Measurements from ENCODE around the gene PLXNA4.

GRCh38 chr7:132168239-132168638, 408.0 kb downstream of the PLXNA4 start:
- TF ChIP-seq POLR2AphosphoS5 (IDR thresholded peaks at IDR 0.05), result no peak
- no peak for TF ChIP-seq CTCF (IDR thresholded peaks at IDR 0.05)

Measured in stomach (tissue), 4 donors.